Parathyroid adenoma (tissue), 2 donors: ENCODE results near the gene CDC42EP5.

ENCODE experiments used
- H2AFZ ChIP-seq: fragments of 300-600 bp; sonication (generic); one replicate; pipeline ENCODE4 v1.7.0; 2017; ENCODE audit warnings: antibody characterized with exemption, mild to moderate bottlenecking
- H3K27ac ChIP-seq: fragments of 300-600 bp; sonication (generic); one replicate; pipeline ENCODE4 v1.7.0; 2017
- H3K27me3 ChIP-seq: fragments of 300-600 bp; sonication (generic); one replicate; pipeline ENCODE4 v1.7.0; 2017; ENCODE audit warnings: low read length; ENCODE audit not compliant: control insufficient read depth, insufficient read depth
- H3K36me3 ChIP-seq: fragments of 300-600 bp; sonication (generic); one replicate; pipeline ENCODE4 v1.7.0; 2017; ENCODE audit warnings: low read length; ENCODE audit not compliant: control insufficient read depth, insufficient read depth
- H3K4me1 ChIP-seq: fragments of 300-600 bp; sonication (generic); one replicate; pipeline ENCODE4 v1.7.0; 2017; ENCODE audit warnings: control low read depth
- H3K4me2 ChIP-seq: fragments of 300-600 bp; sonication (generic); one replicate; pipeline ENCODE4 v1.7.0; 2017; ENCODE audit warnings: low read length
- H3K4me3 ChIP-seq: fragments of 300-600 bp; sonication (generic); one replicate; pipeline ENCODE4 v1.7.0; 2017; ENCODE audit warnings: low read depth, low read length
- H3K79me2 ChIP-seq: fragments of 300-600 bp; sonication (generic); one replicate; pipeline ENCODE4 v1.7.0; 2017; ENCODE audit warnings: control low read depth
- H3K9ac ChIP-seq: fragments of 300-600 bp; sonication (generic); one replicate; pipeline ENCODE4 v1.7.0; 2017; ENCODE audit warnings: mild to moderate bottlenecking
- H3K9me3 ChIP-seq: fragments of 300-600 bp; sonication (generic); one replicate; pipeline ENCODE4 v1.7.0; 2017; ENCODE audit warnings: low read length; ENCODE audit not compliant: control insufficient read depth
- CTCF ChIP-seq: fragments of 300-600 bp; sonication (generic); IDR thresholded peaks from one replicate; pipeline ENCODE4 v1.7.0; 2017; ENCODE audit warnings: antibody characterized with exemption, mild to moderate bottlenecking
- donor health status: primary hyperparathyroidism.

CDC42EP5 gene

GRCh38 chr19:54434112-54434872 lies 38.8 kb downstream of the CDC42EP5 start:
- Histone ChIP-seq H3K4me3 (no peak overlapping the region), H2AFZ (no peak overlapping the region), H3K27me3 (no peaks in the 10 kb centered on the region), H3K9ac (no peak overlapping the region), H3K79me2 (no peaks in the 10 kb centered on the region), H3K4me1 (peaks cover 5% of the 10 kb centered on the region), H3K27ac (no peak overlapping the region), H3K4me2 (no peak overlapping the region), H3K9me3 (no peaks in the 10 kb centered on the region), H3K36me3 (no peaks in the 10 kb centered on the region)
- TF ChIP-seq CTCF = no peak

- no peaks in the 10 kb centered on the region for H3K36me3 ChIP-seq
- TF ChIP-seq CTCF = no peak
- H3K27me3 ChIP-seq = no peaks in the 10 kb centered on the region
- H3K4me3 ChIP-seq = no peak overlapping the region
- no peaks in the 10 kb centered on the region for H3K9me3 ChIP-seq
- peaks cover 5% of the 10 kb centered on the region for H3K4me1 ChIP-seq
- no peak overlapping the region for H2AFZ ChIP-seq
- no peaks in the 10 kb centered on the region for H3K79me2 ChIP-seq
- H3K27ac ChIP-seq = no peak overlapping the region
- no peak overlapping the region for H3K9ac ChIP-seq
- no peak overlapping the region for H3K4me2 ChIP-seq
Observed at GRCh38 chr19:54433697-54434096, 39.4 kb downstream of the CDC42EP5 start.

GRCh38 chr19:54432144-54432738 lies 40.9 kb downstream of the CDC42EP5 start:
- Histone ChIP-seq H3K9me3 (no peaks in the 10 kb centered on the region), H3K4me1 (peaks cover 5% of the 10 kb centered on the region), H3K27me3 (no peaks in the 10 kb centered on the region), H2AFZ (no peak overlapping the region), H3K4me3 (no peak overlapping the region), H3K79me2 (no peaks in the 10 kb centered on the region), H3K4me2 (no peak overlapping the region), H3K9ac (no peak overlapping the region), H3K36me3 (no peaks in the 10 kb centered on the region), H3K27ac (no peak overlapping the region)
- no peak for TF ChIP-seq CTCF

- peaks cover 5% of the 10 kb centered on the region for H3K4me1 ChIP-seq
- H3K9me3 ChIP-seq = no peaks in the 10 kb centered on the region
- no peak overlapping the region for H3K4me3 ChIP-seq
- no peak overlapping the region for H2AFZ ChIP-seq
- no peak overlapping the region for H3K4me2 ChIP-seq
- H3K36me3 ChIP-seq = no peaks in the 10 kb centered on the region
- H3K79me2 ChIP-seq = no peaks in the 10 kb centered on the region
- H3K27ac ChIP-seq = no peak overlapping the region
- H3K9ac ChIP-seq = no peak overlapping the region
- no peaks in the 10 kb centered on the region for H3K27me3 ChIP-seq
- TF ChIP-seq CTCF = no peak
Observed at GRCh38 chr19:54431255-54431838, 41.7 kb downstream of the CDC42EP5 start.
